ENCODE results near the gene CDH23. TPM values are rescaled to one million over a fixed set of nuclear protein-coding genes. Genes with fewer than 3 reads are reported as not detected.

CDH23 gene
- total RNA-seq, 6 donors from 2014 or later: 4.7 to 29.3 (median 10.4) TPM

GRCh38 chr10:71571460-71572175, 174.9 kb downstream of the CDH23 start:
- Histone ChIP-seq H3K27ac (no peak overlapping the region), H3K36me3 (no peaks in the 10 kb centered on the region), H3K9me3 (no peaks in the 10 kb centered on the region), H3K4me1 (peaks cover 0 to 17% (median 3%) of the 10 kb centered on the region in 4 donors), H3K27me3 (no peaks in the 10 kb centered on the region), H3K4me3 (no peak overlapping the region)
- ATAC-seq (ENCODE audit: low FRiP score in 2 of 2) (no peak), DNase-seq (no peak)
- no peak for TF ChIP-seq CTCF (IDR thresholded peaks at IDR 0.05)
- no peak for TF ChIP-seq POLR2AphosphoS5 (IDR thresholded peaks at IDR 0.05)
- no peak for TF ChIP-seq EP300 (IDR thresholded peaks at IDR 0.05)
- 83 to 91% methylated on average over 13 to 15 of the region's 15 CpGs for WGBS, 2 donors

GRCh38 chr10:71572962-71573361, 176.2 kb downstream of the CDH23 start:
- DNase-seq: no peak
- TF ChIP-seq CTCF (IDR thresholded peaks at IDR 0.05) (no peak), POLR2AphosphoS5 (IDR thresholded peaks at IDR 0.05) (no peak), POLR2A (IDR thresholded peaks at IDR 0.05) (no peak), EP300 (IDR thresholded peaks at IDR 0.05) (no peak)
- Histone ChIP-seq H3K27ac (no peak overlapping the region), H3K36me3 (no peaks in the 10 kb centered on the region), H3K27me3 (no peaks in the 10 kb centered on the region), H3K9me3 (no peaks in the 10 kb centered on the region), H3K4me3 (no peak overlapping the region), H3K4me1 (peaks cover 0 to 17% (median 3%) of the 10 kb centered on the region in 4 donors)
- no peak for ATAC-seq (ENCODE audit: low FRiP score in 2 of 2)
- WGBS, 2 donors: 80 to 83% methylated on average over 8 of the region's 8 CpGs

GRCh38 chr10:71573562-71574518, 177.1 kb downstream of the CDH23 start:
- Histone ChIP-seq H3K9me3 (no peaks in the 10 kb centered on the region), H3K27ac (no peak overlapping the region), H3K36me3 (no peaks in the 10 kb centered on the region), H3K27me3 (no peaks in the 10 kb centered on the region), H3K4me3 (no peak overlapping the region), H3K4me1 (peaks cover 0 to 17% (median 3%) of the 10 kb centered on the region in 4 donors)
- WGBS, 2 donors: 88% methylated on average over 21 to 22 of the region's 22 CpGs
- TF ChIP-seq CTCF (IDR thresholded peaks at IDR 0.05) (no peak), EP300 (IDR thresholded peaks at IDR 0.05) (no peak), POLR2A (IDR thresholded peaks at IDR 0.05) (no peak)
- no peak for ATAC-seq (ENCODE audit: low FRiP score in 2 of 2)
- DNase-seq: peak in 1 of 2 donors; percentile 34

- no peaks in the 10 kb centered on the region for H3K9me3 ChIP-seq
- TF ChIP-seq POLR2A (IDR thresholded peaks at IDR 0.05) (no peak), POLR2AphosphoS5 (IDR thresholded peaks at IDR 0.05) (no peak)
- no peaks in the 10 kb centered on the region for H3K36me3 ChIP-seq
- H3K27me3 ChIP-seq: no peaks in the 10 kb centered on the region
- peak in 1 of 2 donors; percentile 85 for DNase-seq
- H3K4me1 ChIP-seq: peaks cover 0 to 17% (median 3%) of the 10 kb centered on the region in 4 donors
- 58 to 65% methylated on average over 13 to 14 of the region's 14 CpGs for WGBS, 2 donors
- H3K27ac ChIP-seq: no peak overlapping the region
- no peak for ATAC-seq (ENCODE audit: low FRiP score in 2 of 2)
- no peak overlapping the region for H3K4me3 ChIP-seq
Measured at GRCh38 chr10:71575451-71575850, 178.7 kb downstream of the CDH23 start.

All from upper lobe of left lung (tissue), 6 donors.